Measurements from ENCODE around the gene GASK1A.

GASK1A gene

GRCh38 chr3:43014956-43015355 lies 35.8 kb downstream of the GASK1A start:
- no peak for DNase-seq (ENCODE audit: low read depth)

GRCh38 chr3:43015572-43015971 lies 36.5 kb downstream of the GASK1A start:
- no peak for DNase-seq (ENCODE audit: low read depth)

GRCh38 chr3:43015991-43016865 lies 37.1 kb downstream of the GASK1A start:
- DNase-seq (ENCODE audit: low read depth) = no peak

- no peak for DNase-seq (ENCODE audit: low read depth)
Measured at GRCh38 chr3:43017004-43017403, 37.9 kb downstream of the GASK1A start.

- no peak for DNase-seq (ENCODE audit: low read depth)
Measured at GRCh38 chr3:43017593-43018195, 38.6 kb downstream of the GASK1A start.

- DNase-seq (ENCODE audit: low read depth) = no peak
Measured at GRCh38 chr3:43018246-43018645, 39.1 kb downstream of the GASK1A start.

- DNase-seq (ENCODE audit: low read depth) = no peak
Measured at GRCh38 chr3:43019006-43019809, 40.1 kb downstream of the GASK1A start.

GRCh38 chr3:43019826-43020225 lies 40.7 kb downstream of the GASK1A start:
- DNase-seq (ENCODE audit: low read depth) = no peak

- DNase-seq (ENCODE audit: low read depth) = no peak
Measured at GRCh38 chr3:43021186-43021585, 42.1 kb downstream of the GASK1A start.

- no peak for DNase-seq (ENCODE audit: low read depth)
Measured at GRCh38 chr3:43022121-43022520, 43.0 kb downstream of the GASK1A start.

- DNase-seq (ENCODE audit: low read depth) = no peak
Measured at GRCh38 chr3:43023066-43023465, 44.0 kb downstream of the GASK1A start.

GRCh38 chr3:43023746-43024145 lies 44.6 kb downstream of the GASK1A start:
- DNase-seq (ENCODE audit: low read depth) = no peak

GRCh38 chr3:43024181-43024885 lies 45.2 kb downstream of the GASK1A start:
- no peak for DNase-seq (ENCODE audit: low read depth)

- no peak for DNase-seq (ENCODE audit: low read depth)
Measured at GRCh38 chr3:43025423-43025822, 46.3 kb downstream of the GASK1A start.

GRCh38 chr3:43028001-43028400 lies 48.9 kb downstream of the GASK1A start:
- no peak for DNase-seq (ENCODE audit: low read depth)

GRCh38 chr3:43028678-43029490 lies 49.8 kb downstream of the GASK1A start:
- DNase-seq (ENCODE audit: low read depth) = no peak

GRCh38 chr3:43030162-43030935 lies 51.2 kb downstream of the GASK1A start:
- DNase-seq (ENCODE audit: low read depth) = no peak

GRCh38 chr3:43031485-43031884 lies 52.4 kb downstream of the GASK1A start:
- no peak for DNase-seq (ENCODE audit: low read depth)

- DNase-seq (ENCODE audit: low read depth) = no peak
Measured at GRCh38 chr3:43031889-43032545, 52.9 kb downstream of the GASK1A start.

Data from GM04504 (cell line).